ENCODE measurements around the gene OAF.
"Not testable (repeated sequence)": the region's sequence is repeated elsewhere in the genome, so short reads cannot be mapped to it uniquely, and the experiment has no call there.

The OAF gene

GRCh38 chr11:120273956-120274355 lies 63.1 kb downstream of the OAF start:
- not testable (repeated sequence) for DNase-seq

DNA sequence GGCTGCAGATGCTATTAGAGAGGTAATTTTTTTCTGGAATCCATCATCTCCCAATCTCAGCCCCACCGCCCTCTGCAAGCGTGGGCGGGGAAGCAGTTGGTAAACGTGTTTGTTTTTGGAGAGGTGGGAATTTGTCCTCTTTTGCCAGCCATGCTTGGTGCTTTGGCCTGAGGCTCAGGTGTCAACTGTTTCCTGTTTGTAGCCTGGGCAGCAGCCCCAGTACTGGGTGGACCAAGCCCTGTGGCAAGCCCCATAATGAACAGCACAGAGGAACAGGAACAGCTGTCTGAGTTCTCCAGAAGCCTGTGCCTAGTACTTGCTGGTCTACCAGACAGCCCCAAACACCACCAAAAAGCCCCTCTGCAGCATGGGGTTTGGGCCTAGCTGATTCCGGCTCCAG lies 68.7 kb downstream of the OAF start:
- no peak for DNase-seq
